Anterior cingulate cortex (tissue), 58 donors: ENCODE measurements around the gene SPEN.
"Not testable (repeated sequence)": the region's sequence is repeated elsewhere in the genome, so short reads cannot be mapped to it uniquely, and the experiment has no call there.

Experiments used
- DNase-seq, 58 donors: peaks; one replicate each; lab custom pipeline; 2025; lab: John Stamatoyannopoulos, UW

SPEN gene, protein sequence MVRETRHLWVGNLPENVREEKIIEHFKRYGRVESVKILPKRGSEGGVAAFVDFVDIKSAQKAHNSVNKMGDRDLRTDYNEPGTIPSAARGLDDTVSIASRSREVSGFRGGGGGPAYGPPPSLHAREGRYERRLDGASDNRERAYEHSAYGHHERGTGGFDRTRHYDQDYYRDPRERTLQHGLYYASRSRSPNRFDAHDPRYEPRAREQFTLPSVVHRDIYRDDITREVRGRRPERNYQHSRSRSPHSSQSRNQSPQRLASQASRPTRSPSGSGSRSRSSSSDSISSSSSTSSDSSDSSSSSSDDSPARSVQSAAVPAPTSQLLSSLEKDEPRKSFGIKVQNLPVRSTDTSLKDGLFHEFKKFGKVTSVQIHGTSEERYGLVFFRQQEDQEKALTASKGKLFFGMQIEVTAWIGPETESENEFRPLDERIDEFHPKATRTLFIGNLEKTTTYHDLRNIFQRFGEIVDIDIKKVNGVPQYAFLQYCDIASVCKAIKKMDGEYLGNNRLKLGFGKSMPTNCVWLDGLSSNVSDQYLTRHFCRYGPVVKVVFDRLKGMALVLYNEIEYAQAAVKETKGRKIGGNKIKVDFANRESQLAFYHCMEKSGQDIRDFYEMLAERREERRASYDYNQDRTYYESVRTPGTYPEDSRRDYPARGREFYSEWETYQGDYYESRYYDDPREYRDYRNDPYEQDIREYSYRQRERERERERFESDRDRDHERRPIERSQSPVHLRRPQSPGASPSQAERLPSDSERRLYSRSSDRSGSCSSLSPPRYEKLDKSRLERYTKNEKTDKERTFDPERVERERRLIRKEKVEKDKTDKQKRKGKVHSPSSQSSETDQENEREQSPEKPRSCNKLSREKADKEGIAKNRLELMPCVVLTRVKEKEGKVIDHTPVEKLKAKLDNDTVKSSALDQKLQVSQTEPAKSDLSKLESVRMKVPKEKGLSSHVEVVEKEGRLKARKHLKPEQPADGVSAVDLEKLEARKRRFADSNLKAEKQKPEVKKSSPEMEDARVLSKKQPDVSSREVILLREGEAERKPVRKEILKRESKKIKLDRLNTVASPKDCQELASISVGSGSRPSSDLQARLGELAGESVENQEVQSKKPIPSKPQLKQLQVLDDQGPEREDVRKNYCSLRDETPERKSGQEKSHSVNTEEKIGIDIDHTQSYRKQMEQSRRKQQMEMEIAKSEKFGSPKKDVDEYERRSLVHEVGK (N-terminal part only)

DNA sequence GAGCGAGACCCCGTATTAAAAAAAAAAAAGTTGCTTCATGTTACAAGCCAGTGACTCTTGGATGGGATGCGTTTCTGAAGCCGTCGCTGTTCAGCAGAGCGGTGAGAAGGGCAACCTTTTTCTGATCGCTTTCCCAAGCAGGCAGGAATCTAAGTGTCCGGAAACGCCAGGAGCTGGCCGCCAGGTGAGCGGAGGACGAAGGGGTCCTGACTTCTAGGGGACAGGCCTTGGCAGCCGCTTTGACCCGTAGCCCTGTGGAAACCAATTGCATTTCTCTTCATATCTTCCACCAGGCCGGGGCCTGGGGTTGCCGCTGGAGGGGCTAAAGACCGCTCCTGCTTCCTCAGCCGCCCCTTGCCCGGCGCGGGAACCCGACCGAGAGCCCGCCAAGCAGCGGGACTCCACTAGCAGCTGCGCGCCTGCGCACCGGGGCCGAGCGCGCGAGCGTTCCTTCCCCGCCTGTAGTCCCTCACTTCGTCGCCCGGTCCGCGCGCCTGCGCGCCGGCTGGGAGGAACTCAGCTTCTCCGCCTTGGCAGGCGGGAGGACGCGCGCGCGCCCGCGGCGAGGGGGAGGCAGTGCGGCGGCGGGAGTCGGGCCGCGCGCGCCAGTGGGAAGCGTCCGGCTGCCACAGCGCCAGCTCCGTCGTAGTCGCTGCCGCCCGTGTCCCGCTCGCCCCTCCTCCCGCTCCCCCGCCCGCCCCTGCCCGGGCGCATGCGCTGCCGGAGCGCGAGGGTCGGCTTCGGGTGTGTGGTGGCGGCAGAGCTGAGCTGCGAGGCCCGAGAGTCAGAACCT, at the start of gene SPEN:
TSS of gene SPEN (plus strand) at position 608 of the 793 bp plus-strand sequence. CDS start 361 bp downstream, outside the sequence.
- peak; percentile 74 to 98 (median 96) for DNase-seq

DNA sequence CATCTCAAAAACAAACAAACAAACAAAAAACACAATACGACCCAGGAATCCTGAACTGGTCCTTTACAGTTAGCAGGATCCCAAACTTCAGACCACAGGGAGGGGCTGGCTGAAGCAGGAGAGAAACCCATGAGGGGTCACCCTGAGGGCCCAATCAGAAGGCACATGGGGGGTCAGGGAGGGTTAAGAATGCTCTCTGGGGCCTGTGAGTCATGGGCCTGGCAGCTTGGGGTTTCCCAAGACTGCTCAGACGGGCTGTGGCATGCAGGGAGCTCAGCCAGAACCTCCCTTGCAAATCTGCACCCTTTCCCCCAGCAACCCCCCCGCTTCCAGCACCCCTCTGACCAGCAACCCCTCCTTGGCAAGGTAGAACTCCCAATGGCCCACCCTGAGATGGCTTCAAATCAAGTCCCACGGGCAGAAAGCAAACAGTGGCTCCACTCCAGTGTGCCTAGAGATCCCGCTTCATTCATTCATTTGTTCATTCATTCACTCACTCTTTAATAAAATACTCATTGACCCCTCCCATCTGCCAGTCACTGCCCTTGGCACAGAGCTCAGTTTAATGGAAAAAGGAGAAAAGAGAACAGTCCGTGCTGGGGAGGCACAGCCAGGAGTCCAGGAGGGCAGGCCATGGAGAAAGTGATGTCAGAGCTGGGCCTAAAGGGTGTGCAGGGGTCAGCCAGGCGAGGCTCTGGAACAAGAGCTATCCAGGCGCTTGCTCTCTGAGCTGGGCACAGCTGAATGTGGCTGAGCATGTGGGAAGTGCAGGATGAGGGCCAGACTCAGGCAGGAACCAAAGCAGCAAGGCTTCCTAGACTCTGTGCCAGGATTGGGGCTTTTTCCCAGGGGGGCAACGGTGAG, 48.3 kb upstream of the SPEN start:
- DNase-seq, result peak in 16 of 58 donors; percentile 4 to 76 (median 16)

DNA sequence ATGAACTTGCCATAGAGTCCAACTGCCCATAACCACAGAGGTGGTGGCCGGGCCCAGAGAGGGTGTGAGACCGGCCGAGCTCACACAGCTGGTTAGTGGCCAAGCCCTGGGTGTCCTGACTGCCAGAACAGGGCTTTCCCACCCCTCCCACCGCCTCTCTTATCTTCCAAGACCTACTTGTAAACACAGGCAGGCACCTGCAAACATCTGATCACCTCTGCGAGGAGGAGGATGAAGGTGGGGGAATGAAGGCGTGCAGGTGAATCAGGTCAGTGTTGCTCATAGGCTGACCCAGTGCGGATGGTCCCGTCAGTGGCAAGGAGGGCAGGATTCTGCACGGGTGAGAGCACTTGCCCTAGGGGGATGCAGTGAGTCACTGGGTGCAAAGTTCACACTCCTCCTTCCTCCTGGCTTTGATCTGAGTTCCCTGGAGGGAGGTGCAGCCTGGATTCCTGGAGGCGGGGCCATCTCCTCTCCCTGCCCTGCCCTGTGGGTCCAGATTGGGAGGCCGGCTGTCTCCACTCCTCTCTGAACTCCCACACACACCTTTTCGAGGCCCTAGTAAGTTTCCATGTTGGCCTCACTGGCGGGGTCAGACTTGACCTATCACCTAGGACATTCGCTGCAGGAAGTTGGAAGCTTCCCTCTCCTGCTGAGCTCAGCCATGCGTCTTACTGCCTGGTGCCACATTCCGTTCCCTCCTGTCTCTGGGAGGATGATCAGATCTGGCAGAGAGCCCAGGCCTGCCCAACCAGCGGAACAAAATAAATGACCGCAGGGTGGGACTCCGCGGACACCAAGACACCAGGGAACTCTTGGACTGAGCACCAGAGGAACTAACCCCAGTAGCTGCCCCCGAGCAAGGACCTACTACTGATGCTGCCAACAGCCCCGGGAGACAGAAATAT, 47.3 kb upstream of the SPEN start:
- peak in 4 of 58 donors; percentile 3 to 9 (median 5) for DNase-seq

DNA sequence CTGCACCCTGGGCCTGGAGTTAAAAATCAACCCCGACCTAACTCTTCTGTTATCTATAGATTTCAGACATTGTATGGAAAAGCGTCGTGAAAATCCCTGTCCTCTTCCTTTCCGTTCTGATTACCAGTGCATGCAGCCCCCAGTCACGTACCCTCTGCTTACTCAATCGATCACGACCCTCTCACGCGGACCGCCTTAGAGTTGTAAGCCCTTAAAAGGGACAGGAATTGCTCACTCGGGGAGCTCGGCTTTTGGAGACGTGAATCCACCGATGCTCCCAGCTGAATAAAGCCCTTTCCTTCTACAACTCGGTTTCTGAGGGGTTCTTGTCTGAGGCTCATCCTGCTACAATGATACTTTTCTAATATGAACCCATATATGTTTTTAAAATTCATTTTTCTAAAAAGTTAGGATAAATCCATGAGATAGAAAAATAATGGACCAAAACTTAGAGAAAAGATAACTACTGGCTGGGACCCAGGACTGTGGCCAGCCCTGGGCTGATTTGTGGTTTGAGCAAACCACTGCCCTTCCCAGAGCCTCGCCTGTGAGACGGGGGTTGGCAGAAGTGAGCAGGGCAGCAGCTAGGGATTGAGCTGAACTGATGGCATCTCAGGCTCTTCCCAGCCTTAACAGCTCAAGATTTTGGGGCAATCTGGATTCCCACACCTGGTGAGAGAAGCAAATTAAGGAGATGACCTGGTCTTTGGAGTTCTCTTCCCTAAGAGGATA, 45.1 kb upstream of the SPEN start:
- no peak for DNase-seq

DNA sequence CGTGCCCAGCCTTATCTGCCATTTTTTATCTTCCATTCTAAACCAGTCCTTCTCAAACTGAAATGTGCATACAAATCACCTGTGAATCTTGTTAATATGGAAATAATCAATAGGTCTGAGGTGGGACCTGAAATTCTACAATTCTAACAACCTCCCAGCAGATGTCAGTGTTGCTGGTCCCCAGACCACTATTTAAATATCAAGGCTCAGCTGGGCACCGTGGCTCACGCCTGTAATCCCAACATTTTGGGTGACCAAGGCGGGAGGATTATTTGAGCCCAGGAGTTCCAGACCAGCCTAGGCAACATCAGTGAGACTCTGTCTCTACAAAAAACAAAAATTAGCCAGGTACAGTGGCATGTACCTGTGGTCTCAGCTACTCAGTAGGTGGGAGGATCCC, 44.1 kb upstream of the SPEN start:
- DNase-seq, result peak in 3 of 58 donors; percentile 3 to 17 (median 11)

DNA sequence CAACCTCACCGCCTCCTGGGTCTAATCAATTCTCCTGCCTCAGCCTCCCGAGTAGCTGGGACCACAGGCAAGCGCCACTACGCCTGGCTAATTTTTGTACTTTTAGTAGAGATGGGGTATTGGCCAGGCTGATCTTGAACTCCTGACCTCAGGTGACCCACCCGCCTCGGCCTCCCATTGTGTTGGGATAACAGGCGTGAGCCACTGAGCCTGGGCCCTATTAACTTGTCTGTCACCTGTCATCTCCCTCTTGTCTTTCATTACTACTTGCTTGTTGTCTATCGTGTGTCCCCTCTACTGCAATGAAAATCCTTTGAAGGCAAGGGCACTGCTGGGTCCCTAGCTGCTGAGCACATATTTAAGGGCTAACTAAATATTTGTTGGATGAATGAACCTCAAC, 43.4 kb upstream of the SPEN start:
- no peak for DNase-seq

DNA sequence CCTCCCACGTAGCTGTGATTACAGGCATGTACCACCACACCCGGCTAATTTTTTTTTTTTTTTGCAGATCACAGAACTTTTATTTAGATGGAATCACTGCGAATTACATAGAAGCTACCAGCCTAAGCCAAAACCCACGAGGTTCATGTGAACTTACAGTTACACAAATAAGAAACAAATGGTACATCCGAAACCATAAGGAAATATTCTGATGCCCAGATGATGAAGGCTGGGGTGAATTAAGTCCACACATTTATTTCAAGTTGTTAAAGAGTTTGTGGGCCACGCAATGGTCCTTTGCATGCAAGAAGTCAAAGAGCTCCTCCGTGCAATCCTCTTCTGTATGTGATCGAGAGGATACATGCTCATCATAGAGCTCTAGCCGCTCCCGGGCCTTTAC, 40.4 kb upstream of the SPEN start:
- no peak for DNase-seq

DNA sequence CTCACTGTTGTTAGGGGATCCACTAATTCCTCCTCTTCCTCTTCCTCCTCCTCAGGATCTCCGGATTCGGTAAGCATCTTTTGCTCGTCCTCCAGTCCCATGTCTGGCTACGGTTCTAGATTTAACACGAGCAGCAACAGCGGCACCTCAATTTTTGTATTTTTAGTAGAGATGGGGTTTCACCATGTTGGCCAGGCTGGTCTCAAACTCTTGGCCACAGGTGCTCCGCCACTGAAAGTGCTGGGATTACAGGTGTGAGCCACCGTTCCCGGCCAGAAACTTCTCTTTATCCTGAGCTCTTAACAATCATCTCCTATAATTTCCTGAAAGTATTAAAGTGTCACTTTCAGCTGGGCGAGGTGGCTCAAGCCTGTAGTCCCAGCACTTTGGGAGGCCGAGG, 40.0 kb upstream of the SPEN start, which contains the start of gene UQCRHL:
TSS of gene UQCRHL (minus strand) at position 101 of the 400 bp plus-strand sequence. CDS start at position 101, 0 bp downstream.
- not testable (repeated sequence) for DNase-seq

DNA sequence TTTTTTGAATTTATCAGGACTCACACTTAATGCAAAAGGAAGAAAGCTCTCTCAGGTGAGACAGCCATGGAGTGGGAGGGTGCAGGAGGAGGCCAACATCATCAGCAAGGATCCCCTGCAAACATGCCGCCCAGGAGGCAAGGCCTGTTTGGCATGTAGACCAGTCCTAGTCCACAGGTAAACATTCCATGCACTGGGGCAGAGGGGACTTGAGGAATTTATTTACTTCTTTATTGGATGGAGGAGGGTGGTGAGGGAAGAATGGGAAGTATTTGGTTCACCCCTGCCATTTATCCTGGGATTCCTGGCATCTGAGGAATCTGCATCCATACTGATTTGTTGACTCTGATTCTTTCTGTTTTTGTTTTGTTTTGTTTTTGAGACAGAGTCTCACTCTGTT, 38.6 kb upstream of the SPEN start:
- no peak for DNase-seq

DNA sequence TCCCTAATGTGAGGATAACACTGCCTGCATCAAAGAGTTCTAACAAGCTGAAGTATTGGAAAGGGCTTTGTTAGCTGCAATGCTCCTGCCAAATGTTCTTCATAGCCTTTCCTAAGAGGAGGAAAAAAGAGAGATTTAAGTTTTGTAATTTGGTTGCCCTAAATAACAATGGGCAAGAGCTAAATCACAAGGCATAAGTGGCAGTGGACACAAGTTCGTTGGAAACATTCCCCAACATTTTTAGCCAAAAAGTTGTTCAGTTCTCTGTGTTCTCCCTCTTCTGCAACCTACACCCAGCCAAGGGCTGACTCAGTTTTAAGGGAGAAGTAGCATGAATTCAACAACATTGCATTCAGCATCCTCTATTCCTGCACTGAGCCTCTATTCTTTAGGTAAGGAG, 37.4 kb upstream of the SPEN start:
- DNase-seq, result peak in 14 of 58 donors; percentile 5 to 77 (median 24)

DNA sequence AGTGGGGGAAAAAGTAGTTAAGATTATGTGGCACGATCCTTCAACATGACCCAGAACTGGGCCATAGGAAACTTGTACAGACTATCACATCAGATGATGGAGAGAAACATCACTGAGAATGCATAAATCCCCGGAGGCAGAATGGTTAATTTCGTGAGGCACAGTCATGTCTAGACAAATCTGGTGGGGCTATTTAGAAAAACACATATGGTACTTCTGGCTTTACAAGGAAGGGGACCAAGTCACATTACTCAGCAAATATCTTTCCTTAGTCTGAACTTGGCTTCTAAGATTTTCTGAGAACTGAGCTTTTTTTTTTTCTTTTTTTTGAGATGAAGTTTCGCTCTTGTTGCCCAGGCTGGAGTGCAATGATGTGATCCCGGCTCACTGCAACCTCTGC, 30.8 kb upstream of the SPEN start:
- DNase-seq, result no peak

DNA sequence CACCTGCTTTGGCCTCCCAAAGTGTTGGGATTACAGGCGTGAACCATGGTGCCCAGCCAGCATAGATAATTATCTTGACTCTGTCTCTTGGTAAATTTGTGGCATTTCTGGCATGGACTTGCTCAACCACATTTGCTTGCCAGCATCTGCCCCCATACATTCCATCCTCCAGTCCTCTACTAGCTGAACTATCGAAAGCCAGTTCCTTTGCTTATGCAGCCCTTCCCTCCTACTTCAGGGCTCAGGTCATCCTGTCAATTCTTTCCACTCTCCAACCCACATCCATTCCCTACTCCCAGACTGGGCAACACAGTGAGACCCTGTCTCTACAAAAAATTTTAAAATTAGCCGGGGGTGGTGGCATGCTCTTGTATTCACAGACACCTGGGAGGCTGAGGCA, 27.0 kb upstream of the SPEN start:
- DNase-seq, result no peak

DNA sequence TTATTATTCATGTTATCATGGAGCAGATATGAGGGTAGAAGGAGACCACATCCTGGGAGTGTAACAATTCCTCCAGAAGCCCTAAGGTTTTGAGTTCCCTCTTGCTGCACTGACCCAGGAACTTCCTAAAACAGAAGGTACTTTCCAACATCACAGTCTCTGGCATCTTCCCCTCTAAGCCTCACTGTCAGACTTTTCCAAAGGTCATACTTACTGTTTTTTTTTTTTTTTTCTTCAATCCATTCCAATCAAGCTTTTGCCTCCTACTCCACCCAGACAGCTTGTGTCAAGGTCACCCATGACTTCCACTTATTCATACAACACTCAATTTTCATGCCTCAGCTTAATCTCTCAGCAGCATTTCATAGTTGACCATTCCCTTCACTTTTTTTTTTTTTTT, 21.7 kb upstream of the SPEN start:
- DNase-seq, result no peak

DNA sequence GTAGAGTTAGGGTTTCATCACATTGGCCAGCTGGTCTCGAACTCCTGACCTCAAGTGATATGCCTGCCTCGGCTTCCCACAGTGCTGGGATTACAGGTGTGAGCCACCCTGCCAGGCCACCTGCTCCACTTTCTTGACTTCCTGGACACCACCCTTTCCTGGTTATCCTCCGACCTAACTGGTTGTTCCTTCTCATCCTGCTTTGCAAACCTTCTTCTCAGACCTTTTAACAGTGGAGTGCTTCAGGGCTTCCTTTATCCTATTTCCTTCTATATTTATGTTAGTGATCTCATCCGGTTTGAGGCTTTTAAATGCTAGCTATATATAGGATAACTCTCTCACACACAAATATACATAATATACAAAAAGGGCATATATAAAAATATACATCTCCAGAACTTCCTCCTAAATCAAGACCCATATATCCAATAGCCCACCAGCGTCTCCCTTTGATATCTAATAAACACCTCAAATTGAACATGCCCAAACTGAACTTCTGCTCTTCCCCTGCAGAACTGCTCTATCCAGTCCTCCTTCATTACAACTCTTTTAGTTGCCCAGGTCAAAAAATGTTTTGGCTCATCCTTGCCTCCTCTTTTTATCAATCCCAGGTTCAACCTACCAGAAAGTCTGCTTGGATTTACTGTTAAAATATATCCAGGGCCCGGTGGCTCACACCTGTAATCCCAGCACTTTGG, 20.5 kb upstream of the SPEN start:
- no peak for DNase-seq

DNA sequence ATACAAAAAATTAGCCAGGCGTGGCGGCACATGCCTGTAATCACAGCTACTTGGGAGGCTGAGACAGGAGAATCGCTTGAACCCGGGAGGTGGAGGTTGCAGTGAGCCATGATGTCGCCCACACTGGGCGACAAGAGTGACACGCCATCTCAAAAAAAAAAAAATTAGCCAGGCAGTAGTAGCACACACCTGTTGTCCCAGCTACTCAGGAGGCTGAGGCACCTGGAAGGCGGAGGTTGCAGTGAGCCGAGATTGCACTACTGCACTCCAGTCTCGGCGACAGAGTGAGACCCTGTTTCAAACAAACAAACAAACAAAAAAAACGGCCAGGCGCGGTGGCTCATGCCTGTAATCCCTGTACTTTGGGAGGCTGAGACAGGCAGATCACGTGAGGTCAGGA, 19.9 kb upstream of the SPEN start:
- DNase-seq, result not testable (repeated sequence)

DNA sequence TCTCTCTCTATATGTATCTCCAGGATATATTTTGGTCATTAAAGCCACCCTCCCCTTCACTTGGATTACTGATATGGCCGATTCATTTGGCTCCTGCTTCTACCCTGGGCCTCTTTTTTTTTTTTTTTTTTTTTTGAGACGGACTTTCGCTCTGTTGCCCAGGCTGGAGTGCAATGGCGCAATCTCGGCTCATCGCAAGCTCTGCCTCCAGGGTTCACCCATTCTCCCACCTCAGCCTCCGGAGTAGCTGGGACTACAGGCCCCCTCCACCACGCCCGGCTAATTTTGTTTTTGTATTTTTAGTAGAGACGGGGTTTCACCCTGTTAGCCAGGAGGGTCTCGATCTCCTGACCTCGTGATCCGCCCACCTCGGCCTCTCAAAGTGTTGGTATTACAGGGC, 18.6 kb upstream of the SPEN start:
- DNase-seq, result not testable (repeated sequence)
